Endometrial microvascular endothelial cells (primary cell): ENCODE data around the gene COL20A1. TPM values are rescaled to one million over a fixed set of nuclear protein-coding genes. Genes with fewer than 3 reads are reported as not detected.

Source experiments
- in situ Hi-C: cut with HindIII; loops from 2 replicates; pipeline ENCODE4 v1.10.0; 2017; ENCODE audit warnings: low sequenced_read_pairs, low pct_unique_long_range_greater_than_20kb; ENCODE audit errors: inconsistent ontology term
- total RNA-seq: library from RNA; depleted of rRNA; stranded (reverse); fragments of >200 nt; gene quantifications from one replicate; pipeline ENCODE4 v1.2.3, GENCODE V29; 2015; ENCODE audit errors: inconsistent ontology term

The COL20A1 gene
- total RNA-seq, 1 donor from 2014 or later, result not detected

DNA sequence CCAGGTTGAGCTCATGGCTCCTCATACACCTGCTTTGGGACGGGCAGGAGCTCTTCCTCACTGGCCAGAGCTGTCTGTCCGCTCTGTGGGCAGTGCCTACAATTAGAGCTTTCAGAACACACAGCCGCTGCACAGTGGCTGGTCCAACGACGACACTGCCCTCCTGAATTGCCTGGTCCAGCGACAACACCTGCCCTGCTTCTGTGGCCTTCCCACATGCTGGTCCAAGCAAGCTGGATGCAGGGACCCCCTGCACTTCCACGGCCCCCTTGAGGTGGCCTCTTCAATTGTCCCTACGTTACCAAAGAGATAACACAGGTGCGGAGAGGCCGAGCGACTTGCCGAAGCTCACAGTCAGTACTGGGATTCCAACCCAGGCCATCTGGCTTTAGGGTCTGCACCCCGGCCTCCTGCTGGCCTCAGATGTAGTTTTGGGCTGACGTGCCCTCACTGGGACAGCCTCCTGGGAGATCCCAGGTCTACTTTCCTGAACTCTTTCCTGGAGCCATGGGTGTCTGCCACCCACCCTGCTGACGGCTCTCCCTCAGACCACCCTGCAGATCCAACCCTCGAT, 69.5 kb downstream of the COL20A1 start:
- in situ Hi-C loops, result no loop called here

- in situ Hi-C loops, result no loop called here
Observed at GRCh38 chr20:63363013-63363957, 70.3 kb downstream of the COL20A1 start.

DNA sequence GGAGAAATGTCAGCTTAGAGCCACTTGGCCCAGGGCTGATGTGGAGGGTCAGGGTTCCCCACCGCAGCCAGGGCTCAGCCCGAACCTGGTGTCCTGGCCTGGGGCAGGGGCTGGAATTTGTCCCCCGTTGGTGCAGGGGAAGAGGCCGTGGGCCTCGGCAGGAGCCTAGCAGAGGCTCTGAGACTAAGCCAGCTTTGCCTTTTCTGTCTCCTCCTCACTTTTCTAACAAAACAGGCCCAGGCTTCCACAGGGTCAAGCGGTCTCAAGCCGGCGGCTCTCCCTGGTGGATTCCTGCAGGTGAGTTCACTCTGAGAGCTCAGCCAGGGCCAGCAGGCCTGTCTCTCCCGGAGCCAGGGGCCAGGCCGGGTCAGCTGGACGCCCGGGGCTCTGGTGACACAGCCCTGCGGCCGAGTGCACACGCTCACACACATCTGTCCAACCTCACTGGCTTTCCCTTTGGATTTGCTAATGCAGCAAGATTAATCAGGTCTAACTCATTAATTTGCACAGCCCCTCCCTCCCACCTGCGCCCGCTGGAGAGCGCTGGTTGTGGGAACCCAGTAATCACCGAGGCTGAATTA, 71.1 kb downstream of the COL20A1 start:
- in situ Hi-C loops, result no loop called here

GRCh38 chr20:63364801-63365585, 72.0 kb downstream of the COL20A1 start:
- in situ Hi-C loops, result no loop called here

DNA sequence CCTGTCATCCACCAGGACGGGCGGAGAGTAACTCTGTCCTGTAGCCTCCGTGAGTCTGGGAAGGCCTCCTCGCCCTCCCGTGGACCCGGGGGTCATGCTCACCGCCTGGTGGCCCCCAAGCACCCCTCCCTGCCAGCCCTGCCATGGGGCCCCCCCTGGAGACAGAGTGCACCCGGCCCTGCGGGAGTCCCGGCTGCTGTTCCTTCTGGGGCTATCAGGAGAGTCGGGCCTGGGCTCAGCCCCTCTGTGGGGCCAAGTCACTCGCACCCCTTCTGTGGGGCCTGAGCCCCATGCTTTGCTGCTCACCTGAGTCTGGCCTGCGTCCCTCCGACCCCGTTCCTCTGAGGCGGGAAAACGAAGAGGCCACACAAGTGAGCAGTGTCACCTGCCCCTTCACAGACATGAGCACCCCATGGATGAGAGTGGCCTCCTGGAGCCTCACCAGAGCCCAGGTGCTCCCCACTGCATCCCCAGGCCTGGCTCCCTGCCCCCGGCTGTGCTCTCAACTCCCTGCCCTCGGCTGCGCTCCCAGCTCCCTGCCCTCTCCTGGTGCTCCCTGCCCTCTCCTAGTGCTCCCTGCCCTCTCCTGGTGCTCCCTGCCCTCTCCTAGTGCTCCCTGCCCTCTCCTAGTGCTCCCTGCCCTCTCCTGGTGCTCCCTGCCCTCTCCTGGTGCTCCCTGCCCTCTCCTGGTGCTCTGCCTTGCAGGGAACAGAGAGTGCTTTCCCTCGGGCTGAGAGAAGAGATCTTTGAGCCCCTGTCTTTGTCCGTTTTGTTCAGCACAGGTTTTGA, 72.8 kb downstream of the COL20A1 start:
- in situ Hi-C loops, result no loop called here

DNA sequence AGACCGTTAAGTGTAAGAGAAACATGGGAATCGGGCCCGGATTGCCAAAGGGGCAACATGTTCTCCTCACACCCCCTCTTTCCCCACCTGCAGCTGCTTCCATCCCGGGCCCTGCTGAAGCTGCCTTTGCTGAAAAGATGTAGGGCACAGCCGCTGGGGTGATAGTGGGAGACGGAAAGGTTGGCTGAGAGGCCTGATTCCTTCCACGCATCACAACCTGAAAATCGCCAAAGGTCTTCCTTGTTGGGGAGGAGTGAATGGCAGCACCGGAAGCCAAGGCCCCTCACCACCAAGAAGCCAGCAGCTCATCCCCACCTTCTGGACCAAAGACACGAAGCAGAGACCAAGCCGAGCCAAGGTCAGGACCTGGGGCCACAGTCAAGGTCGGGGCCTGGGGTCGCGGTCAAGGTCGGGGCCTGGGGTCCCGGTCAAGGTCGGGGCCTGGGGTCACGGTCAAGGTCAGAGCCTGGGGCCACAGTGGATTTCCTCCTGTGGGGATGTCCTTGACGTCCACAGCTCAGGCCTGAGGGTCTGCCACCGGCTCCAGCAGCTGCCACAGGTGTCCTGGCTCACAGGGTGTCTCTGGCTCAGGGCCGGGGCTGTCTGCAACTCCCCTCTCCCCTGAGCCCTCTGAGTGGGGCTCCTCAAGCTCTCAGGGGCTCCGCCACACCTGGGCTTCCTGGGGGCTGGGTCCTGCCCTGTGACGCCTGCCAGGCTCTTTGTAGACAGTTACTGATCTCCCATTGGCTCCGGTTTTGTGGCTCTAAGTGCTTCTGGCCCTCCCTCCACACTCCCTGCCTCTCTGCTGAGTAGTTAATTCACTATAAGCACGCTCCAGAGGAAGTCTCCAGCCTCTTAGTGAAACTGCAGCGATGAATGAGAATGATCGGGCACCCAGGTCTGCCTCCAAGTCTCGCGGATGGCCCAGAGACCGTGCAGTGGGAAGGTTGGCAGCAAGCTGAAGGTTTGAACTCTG, 73.7 kb downstream of the COL20A1 start:
- in situ Hi-C loops, result no loop called here

- in situ Hi-C loops, result no loop called here
Observed at GRCh38 chr20:63367446-63368055, 74.6 kb downstream of the COL20A1 start.

DNA sequence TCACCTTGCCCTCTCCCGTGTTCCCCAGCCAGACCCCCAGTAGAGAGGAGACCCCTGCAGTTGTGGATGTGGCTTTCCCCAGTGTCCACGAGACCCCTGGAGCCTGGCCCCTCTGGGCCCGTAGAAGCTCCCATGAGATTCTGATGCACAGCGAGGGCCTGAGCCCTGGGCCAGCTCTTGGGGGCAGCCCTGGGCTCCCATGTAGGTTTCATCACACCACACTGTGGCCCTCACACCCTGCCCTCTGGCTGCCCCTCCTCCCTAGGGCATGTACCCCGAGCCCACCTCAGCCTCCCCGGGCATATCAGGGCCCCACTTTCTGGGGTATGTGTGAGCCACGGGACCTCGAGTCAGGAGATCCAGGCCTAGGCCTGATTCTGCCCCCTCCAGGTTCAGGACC, 75.2 kb downstream of the COL20A1 start:
- in situ Hi-C loops, result no loop called here

DNA sequence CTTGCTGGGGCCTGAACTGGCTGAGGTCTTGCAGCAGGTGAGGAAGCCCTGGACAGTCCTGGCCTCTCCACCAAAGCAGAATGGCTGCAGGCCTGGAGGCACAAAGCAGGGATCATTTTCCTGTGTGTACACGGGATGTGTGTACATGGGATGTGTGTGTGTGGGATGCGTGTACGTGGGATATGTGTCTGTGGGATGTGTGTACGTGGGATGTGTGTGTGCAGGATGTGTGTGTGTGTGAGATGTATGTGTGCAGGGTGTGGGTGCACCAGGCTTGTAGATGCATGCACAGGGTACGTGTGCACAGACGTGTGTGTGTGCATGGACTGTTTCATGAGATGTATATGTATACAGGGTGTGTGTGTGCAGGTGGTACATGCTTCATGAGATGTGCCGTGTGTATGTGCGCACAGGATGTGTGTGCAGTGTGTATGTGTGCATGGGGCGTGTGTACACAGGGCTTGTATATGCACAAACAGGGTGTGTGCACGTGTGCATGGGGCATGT, 76.1 kb downstream of the COL20A1 start:
- in situ Hi-C loops, result no loop called here

GRCh38 chr20:63369724-63370617, 77.0 kb downstream of the COL20A1 start:
- in situ Hi-C loops, result no loop called here

DNA sequence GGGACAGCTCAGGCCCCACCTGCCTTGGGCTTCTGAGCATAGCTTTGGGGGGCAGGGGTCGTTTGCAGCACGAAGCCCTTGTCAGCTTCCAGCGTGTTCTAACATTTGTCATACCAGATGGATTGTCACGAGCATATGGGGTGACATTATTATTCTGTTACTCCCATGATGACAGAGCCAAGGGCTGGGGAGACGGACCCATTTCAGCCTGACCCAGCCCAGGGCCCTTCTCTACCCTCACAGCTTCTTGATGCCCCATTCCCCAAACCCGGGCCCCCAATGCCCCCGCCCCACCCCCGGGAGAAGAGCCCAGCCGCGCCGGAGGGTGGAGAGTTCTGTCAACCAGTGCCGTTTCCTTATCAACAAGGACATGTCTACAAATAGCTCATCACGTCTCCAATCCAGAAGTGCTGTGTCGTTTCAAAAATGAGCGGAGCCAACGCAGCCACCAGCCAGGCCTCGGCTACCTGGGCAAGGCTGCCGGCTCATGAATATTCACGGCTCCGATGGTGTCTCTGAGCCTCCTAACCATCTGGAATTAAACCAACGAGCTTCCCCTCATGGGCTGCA, 77.7 kb downstream of the COL20A1 start:
- in situ Hi-C loops, result no loop called here

DNA sequence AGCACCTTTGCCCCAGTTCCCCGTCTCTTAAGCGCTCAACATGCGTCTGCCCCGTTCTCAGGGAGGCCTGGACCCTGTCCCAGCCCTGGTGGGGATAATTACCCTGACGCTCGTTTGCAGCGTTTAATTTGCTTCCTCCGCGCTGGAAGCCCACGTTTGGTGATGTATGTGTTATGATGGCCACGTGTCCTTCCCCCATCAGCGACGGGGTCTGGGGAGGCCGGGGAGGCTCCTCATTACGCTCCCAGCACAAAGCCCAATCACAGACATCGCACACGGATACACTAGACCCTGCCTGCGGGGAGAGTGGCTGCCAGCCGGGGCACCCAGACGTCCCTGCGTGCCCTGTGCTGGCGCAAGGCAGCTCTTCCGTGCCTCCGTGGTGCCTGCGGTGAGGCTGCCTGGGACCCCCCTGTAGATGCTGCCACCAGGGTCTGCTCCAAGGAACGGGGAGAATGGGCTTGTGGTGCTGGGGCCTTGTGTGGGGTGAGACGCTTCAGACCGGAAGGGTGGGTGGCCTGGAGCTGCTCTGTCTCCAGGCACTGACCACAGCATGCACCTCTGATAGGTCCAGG, 78.4 kb downstream of the COL20A1 start:
- in situ Hi-C loops, result no loop called here

DNA sequence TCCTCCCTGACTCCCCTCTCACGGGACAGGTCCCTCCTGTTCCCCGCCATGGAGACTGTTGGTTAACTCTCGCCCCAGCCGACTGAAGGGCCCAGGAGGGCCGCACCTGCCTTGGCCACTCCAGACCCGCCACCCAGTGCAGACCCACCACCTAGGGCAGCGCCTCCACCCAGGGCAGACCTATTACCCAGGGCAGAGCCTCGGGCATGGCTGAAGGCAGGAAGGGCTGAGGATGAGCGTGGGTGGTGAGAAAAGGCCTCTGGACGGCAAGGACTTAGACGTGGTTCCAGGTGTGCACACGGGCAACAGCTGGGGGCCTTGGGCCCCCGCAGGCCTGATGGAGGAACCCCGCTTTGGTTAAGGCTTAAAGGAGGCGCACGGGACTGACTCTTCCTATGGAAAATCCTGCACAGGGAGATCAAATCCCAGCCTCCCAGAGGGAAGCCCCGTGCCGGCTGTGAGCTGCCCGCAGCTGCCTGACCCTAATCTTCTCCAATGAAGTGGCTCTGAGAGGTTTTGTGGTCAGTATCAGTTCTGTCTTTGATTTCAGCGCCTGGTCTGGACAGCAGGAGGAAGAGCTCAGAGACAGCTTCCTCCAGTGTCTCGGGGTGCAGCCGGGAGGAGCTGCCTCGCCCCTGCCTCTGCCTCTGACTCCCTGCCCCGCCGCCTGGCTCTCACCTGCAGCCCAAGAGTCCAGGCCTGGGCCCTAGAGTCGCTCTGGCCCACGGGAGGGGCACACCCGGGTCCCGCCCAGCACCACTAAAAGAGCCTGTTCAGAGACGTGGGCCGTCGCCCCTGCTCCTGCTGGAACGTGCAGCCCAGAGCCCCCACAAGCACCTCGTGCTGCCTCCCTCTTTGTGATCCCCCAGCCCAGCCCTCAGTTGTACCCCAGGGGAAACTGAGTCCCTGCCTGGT, 80.2 kb downstream of the COL20A1 start:
- in situ Hi-C loops, result no loop called here

GRCh38 chr20:63373996-63374395, 81.0 kb downstream of the COL20A1 start:
- in situ Hi-C loops, result no loop called here
